K562 (cell line): Measurements from ENCODE around the gene PHYH. TPM values are rescaled to one million over a fixed set of nuclear protein-coding genes. Genes with fewer than 3 reads are reported as not detected.

Experiments used
- ATAC-seq: fragments of 200-7000 bp; cut with Tn5 transposase; 3 replicates; pipeline ENCODE4 v1.9.1; 2020; ENCODE audit warnings: moderate library complexity
- BruUV-seq: library from RNA; stranded (reverse); fragments of 400-500 nt; replicated peaks from 2 replicates; lab custom pipeline; 2021; lab: Mats Ljungman, UMichigan
- CTCF ChIA-PET: fragments of 300-600 bp; formaldehyde crosslinking; extraction: SDS; loops from one replicate; lab custom pipeline; 2021; ENCODE audit warnings: low intra/inter-chr PET ratio; lab: Yijun Ruan, JAX
- POLR2A ChIA-PET: fragments of 300-600, 350-650 bp; sonication (Branson Sonifier 250); formaldehyde crosslinking; extraction: SDS; loops from one replicate; lab custom pipeline; 2021; ENCODE audit warnings: antibody characterized with exemption, inconsistent platforms; lab: Yijun Ruan, JAX
- DNase-seq, 4 experiments: peaks; one replicate each; pipeline versions ENCODE4 v3.0.0 to v3.0.0-alpha.2; 2011 to 2018; ENCODE audit warnings: low spot score in 3 of 4, mixed read lengths in 3 of 4; ENCODE audit errors: extremely low read depth in 1 of 4
- FAIRE-seq: peaks from 2 replicates; lab custom pipeline; 2011; peaks lifted over from hg19 to GRCh38; lab: Jason Lieb, UNC
- H2AFZ ChIP-seq: 2 replicates; pipeline ENCODE4 v1.6.0; 2011; ENCODE audit warnings: low read depth, low read length, control low read depth, inconsistent platforms
- H3K27ac ChIP-seq: fragments of 200-600 bp; 3 replicates; pipeline ENCODE4 v1.8.0; 2011; ENCODE audit warnings: low read depth, mild to moderate bottlenecking, control low read depth, inconsistent platforms, low read length, moderate library complexity, mixed read lengths; ENCODE audit errors: extremely low read depth
- H3K27me3 ChIP-seq, 2 experiments: fragments of 300-600 bp in 1 of 2; 2 replicates in 1 of 2; 3 replicates in 1 of 2; pipeline versions ENCODE4 v1.6.0 to v1.8.0; 2011; ENCODE audit warnings: inconsistent platforms in 2 of 2, low read length in 2 of 2, mild to moderate bottlenecking in 1 of 2, mixed read lengths in 1 of 2, moderate library complexity in 1 of 2; ENCODE audit not compliant: control insufficient read depth in 2 of 2, insufficient read depth in 2 of 2
- H3K36me3 ChIP-seq: fragments of 300-600 bp; 3 replicates; pipeline ENCODE4 v1.8.0; 2011; ENCODE audit warnings: mild to moderate bottlenecking, low read length, inconsistent platforms; ENCODE audit not compliant: control insufficient read depth, insufficient read depth
- H3K4me1 ChIP-seq, 2 experiments: fragments of 200-600 bp in 1 of 2; replicated peaks in 1 of 2; 2 replicates in 1 of 2; 3 replicates in 1 of 2; pipeline versions ENCODE4 v1.5.1 to v1.8.0; 2011; ENCODE audit warnings: inconsistent platforms in 2 of 2, low read length in 2 of 2, mild to moderate bottlenecking in 1 of 2, mixed read lengths in 1 of 2, moderate library complexity in 1 of 2; ENCODE audit not compliant: control insufficient read depth in 2 of 2, insufficient read depth in 2 of 2
- H3K4me2 ChIP-seq: 2 replicates; pipeline ENCODE4 v1.6.1; 2011; ENCODE audit warnings: low read length, control low read depth, inconsistent platforms, mixed read lengths; ENCODE audit not compliant: insufficient read depth
- H3K4me3 ChIP-seq: fragments of 200-600 bp; sonication (generic), shearing (Covaris generic); 2 replicates; pipeline ENCODE4 v1.5.1; 2016; ENCODE audit warnings: control low read depth, inconsistent platforms
- H3K79me2 ChIP-seq: fragments of 200-600 bp; 3 replicates; pipeline ENCODE4 v1.8.0; 2011; ENCODE audit warnings: low read length, inconsistent platforms; ENCODE audit not compliant: control insufficient read depth, insufficient read depth
- H3K9ac ChIP-seq, 2 experiments: 2 replicates each; pipeline versions ENCODE4 v1.6.0 to v1.6.1; 2011; ENCODE audit warnings: low read depth in 2 of 2, low read length in 2 of 2, control low read depth in 1 of 2, inconsistent platforms in 1 of 2, mild to moderate bottlenecking in 1 of 2, mixed read lengths in 1 of 2; ENCODE audit not compliant: insufficient read depth in 1 of 2
- H3K9me1 ChIP-seq: one replicate; pipeline ENCODE4 v1.6.0; 2011; ENCODE audit warnings: inconsistent platforms, mild to moderate bottlenecking, low read length, moderate library complexity; ENCODE audit not compliant: control insufficient read depth, insufficient read depth
- H3K9me3 ChIP-seq: replicated peaks from 2 replicates; pipeline ENCODE4 v1.5.1; 2011; ENCODE audit warnings: low read depth, low read length, inconsistent platforms; ENCODE audit not compliant: control insufficient read depth, insufficient read depth
- H4K20me1 ChIP-seq: replicated peaks from 2 replicates; pipeline ENCODE4 v1.6.1; 2011; ENCODE audit warnings: low read length, inconsistent platforms, mixed read lengths; ENCODE audit not compliant: control insufficient read depth, insufficient read depth
- CTCF ChIP-seq, 3 experiments: IDR thresholded peaks in 2 of 3; conservative IDR thresholded peaks in 1 of 3; 2 replicates each; pipeline ENCODE4 v1.5.1; 2011 to 2012; ENCODE audit warnings: low read length in 3 of 3, mild to moderate bottlenecking in 3 of 3, control low read depth in 2 of 3, improper control_type of control experiment in 1 of 3, inconsistent platforms in 1 of 3, low read depth in 1 of 3, mixed read lengths in 1 of 3, moderate library complexity in 1 of 3; ENCODE audit not compliant: insufficient read depth in 2 of 3
- NFRKB ChIP-seq: fragments of 450-650 bp; IDR thresholded peaks from 2 replicates; pipeline ENCODE4 v1.6.1; 2016; ENCODE audit warnings: low read depth
- ZFP91 ChIP-seq: sonication (generic); formaldehyde crosslinking; IDR thresholded peaks from 2 replicates; pipeline ENCODE4 v1.8.0; 2022; ENCODE audit warnings: mild to moderate bottlenecking, missing genetic modification reagents
- ZNF644 ChIP-seq: fragments of 200-800 bp; sonication (Bioruptor generic); IDR thresholded peaks from 2 replicates; pipeline ENCODE4 v1.6.1; 2016; ENCODE audit warnings: low read depth, missing genetic modification characterization, missing compliant biosample characterization
- WGBS: fragments of 100-300 bp; shearing (Covaris generic); methylation state at CpG from one replicate; pipeline ENCODE4 v1.1.6; 2016; ENCODE audit warnings: low coverage, mixed read lengths; ENCODE audit not compliant: insufficient coverage; ENCODE audit errors: missing lambda C conversion rate; 5-methylcytosine and 5-hydroxymethylcytosine counted together
- in situ Hi-C: fragments of 300-500 bp; cut with MboI; formaldehyde crosslinking; loops from 4 replicates; pipeline ENCODE4 v1.15.0; 2018; ENCODE audit warnings: inconsistent platforms, mixed read lengths
- intact Hi-C: fragments of 100-400 bp; cut with micrococcal nuclease; formaldehyde crosslinking; loops from 2 replicates; pipeline ENCODE4 v1.14.2; 2022
- polyA plus RNA-seq, 8 experiments: library from polyadenylated mRNA; depleted of rRNA in 4 of 8; stranded (reverse) in 5 of 8; unstranded in 3 of 8; fragments of >200 nt; fragmentation: Nextera tagmentation in 2 of 8; fragmentation: Illumina TruSeq in 1 of 8; extraction: Ambion mirVana in 2 of 8; extraction: Trizol in 1 of 8; gene quantifications; 2 replicates each; pipeline versions ENCODE4 v1.2.1 to v1.2.3, GENCODE V29; 2011 to 2014; ENCODE audit warnings: inconsistent platforms in 1 of 8, missing spikeins in 1 of 8
- total RNA-seq, 7 experiments: library from RNA; depleted of rRNA in 6 of 7; stranded (reverse); fragments of >200 nt in 6 of 7; fragmentation: Illumina TruSeq in 2 of 7; extraction: Trizol in 2 of 7; gene quantifications; 2 replicates each; pipeline versions ENCODE4 v1.2.1 to v1.2.3, GENCODE V29; 2011 to 2021; ENCODE audit warnings: low replicate concordance in 1 of 7

Gene PHYH
- total and polyA plus RNA-seq, 9 of the 15 experiments (the other 6 are each of a cell fraction or from before 2014, with no cell fraction given) = 3.8 to 6.9 (median 5.7) TPM

GRCh38 chr10:13233358-13233757, 66.5 kb downstream of the PHYH start:
- no TSS peak for BruUV-seq

More at GRCh38 chr10:13233358-13233757, 66.5 kb downstream of the PHYH start:
- ChIA-PET CTCF (interaction anchor here (0.5 kb wide), 1 partner anchor 14 kb away, joined by 3 read pairs; no protein-coding TSS in a partner anchor), POLR2A (interaction anchor here (0.9 kb wide), 1 partner anchor 33 kb away, joined by 3 read pairs; no protein-coding TSS in a partner anchor)
- Histone ChIP-seq H3K79me2 (no peaks in the 10 kb centered on the region), H3K27me3 (peaks cover 35 to 68% of the 10 kb centered on the region in 2 experiments), H3K9me3 (no peaks in the 10 kb centered on the region), H3K4me2 (no peak overlapping the region), H3K4me3 (no peak overlapping the region), H2AFZ (no peak overlapping the region), H3K4me1 (peaks cover 0 to 4% of the 10 kb centered on the region in 2 experiments; a peak in 2 of 5 replicates), H3K36me3 (no peaks in the 10 kb centered on the region), H3K9ac (no peak overlapping the region)
- FAIRE-seq (no peak), DNase-seq (no peak), ATAC-seq (no peak)
- in situ Hi-C loops = no loop called here
- WGBS = 0% methylated on average over 13 of the region's 14 CpGs
- no peak for TF ChIP-seq NFRKB
- no peak for TF ChIP-seq ZFP91 (CRISPR knock-in tag)
- no peak for TF ChIP-seq ZNF644
- no peak for TF ChIP-seq CTCF (IDR thresholded peaks at IDR 0.05 in 2 of 3, conservative IDR thresholded peaks at IDR 0.05 in 1 of 3; ENCODE audit: insufficient read depth in 2 of 3, low read depth in 1 of 3, low read length in 3 of 3)
- TF ChIP-seq, all 486 proteins: peak for 0
- intact Hi-C loops = no loop called here
- no peaks in the 10 kb centered on the region; the same call in 1 of the 2 replicates for H4K20me1 ChIP-seq
- H3K27ac ChIP-seq = no peak overlapping the region
- no peaks in the 10 kb centered on the region for H3K9me1 ChIP-seq
